Fibroblast of gingiva (primary cell): ENCODE data around the gene DISC1.

Experiments used
- DNase-seq: peaks from one replicate; pipeline ENCODE4 v3.0.0-alpha.2; 2011; ENCODE audit warnings: low read depth

Gene DISC1

DNA sequence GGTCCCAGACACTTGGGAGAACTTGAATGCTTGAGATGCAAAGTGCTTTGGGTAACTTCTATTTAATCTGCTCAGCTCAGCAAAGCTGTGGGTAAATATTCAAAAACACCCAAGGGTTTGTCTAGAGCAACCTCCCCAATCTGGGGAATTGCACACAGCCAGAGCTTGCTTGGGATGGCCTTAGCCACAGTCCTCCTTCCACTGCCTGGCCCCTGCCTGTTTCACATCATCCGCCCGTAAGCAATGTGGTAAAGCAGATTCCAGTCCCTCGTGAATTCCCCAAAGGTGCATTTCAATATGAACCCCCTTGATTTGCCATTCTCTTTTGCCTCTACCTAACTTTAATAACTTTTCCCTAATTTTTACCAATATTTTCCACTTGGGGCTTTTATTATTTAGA, 418.1 kb downstream of the DISC1 start:
- no peak for DNase-seq

DNA sequence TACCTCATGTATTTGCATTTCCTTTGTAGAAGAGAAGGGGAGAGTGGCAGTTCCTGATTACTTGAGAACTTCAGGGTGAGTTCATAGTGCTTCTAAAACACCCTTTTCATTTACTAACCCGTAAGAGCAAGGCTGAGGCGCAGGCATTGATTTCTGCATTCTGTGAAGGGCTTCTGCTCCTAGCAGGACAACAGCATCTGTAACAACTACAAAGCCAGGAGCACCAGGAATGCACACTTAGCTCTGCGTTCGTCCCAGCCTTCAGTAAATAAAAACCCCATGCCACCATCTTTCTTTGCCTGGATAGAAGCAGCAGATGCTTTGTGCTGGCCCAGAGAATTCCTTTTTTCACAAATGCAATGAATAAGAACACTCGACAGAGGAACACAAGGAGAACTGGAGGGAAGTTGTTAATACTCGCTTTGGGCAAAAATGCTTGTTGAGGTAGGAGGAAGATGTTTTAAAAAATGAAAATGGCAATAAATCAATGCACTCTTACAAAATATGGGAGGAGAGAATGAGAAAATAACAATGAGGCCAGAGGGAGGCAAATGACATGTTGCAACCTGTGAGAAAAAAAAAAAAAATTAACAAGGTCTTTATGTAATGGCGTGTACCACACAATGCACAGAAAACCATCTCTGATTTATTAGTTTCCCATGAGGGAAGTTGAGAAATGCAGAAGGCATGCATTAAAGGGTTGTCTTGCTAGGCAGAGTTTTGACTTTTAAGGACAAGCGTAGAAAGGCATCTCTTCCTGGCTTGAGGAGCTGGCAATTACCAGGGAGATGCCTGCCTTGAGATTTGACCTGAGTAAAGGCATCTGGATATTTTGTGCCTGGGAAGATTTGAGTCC, 418.8 kb downstream of the DISC1 start:
- DNase-seq = no peak

- DNase-seq = no peak
Measured at GRCh38 chr1:232046451-232047306, 420.1 kb downstream of the DISC1 start.

- no peak for DNase-seq
Measured at GRCh38 chr1:232047473-232047872, 420.9 kb downstream of the DISC1 start.

- no peak for DNase-seq
Measured at GRCh38 chr1:232048481-232048880, 421.9 kb downstream of the DISC1 start.

- DNase-seq = no peak
Measured at GRCh38 chr1:232049335-232049734, 422.7 kb downstream of the DISC1 start.

- DNase-seq = no peak
Measured at GRCh38 chr1:232057217-232057895, 430.8 kb downstream of the DISC1 start.

DNA sequence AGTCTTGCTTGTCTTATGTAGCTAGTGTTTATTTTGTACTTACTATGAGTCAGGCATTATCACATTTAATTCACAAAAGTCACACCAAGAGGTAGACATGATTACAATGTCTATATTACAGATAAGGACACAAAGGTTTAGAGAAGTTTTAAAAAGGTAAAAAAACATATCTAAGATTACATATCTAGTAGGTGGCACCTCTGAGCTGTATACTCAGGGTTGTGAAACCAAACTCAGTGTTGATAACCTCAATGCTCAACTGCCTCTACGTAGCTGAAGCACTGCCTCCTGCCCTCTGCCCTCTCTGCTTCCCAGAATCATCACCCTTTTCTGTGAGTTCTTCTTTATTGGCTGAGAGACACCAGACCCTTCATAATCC, 431.3 kb downstream of the DISC1 start:
- DNase-seq = no peak

- no peak for DNase-seq
Measured at GRCh38 chr1:232059726-232060374, 433.3 kb downstream of the DISC1 start.

DNA sequence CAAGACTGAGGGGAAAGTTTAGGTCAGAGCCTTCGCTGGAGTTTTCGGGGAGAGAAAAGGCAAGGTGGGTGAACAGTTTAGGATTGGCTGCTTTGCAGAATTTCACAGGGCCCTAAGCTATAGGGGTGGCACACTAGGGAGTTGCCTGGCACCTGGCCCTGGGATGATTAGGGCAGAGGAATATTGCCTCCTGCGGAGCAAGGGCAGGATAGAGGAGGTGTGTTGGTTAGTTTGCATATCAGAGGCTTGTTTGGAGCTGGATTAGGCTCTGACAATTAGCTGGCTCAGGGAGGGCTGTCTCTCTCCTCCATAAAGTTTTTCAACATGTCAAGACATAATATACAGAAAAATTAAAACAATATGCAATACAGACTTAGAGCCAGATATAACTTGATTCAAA, 436.4 kb downstream of the DISC1 start:
- no peak for DNase-seq

GRCh38 chr1:232066521-232066920, 439.9 kb downstream of the DISC1 start:
- no peak for DNase-seq

DNA sequence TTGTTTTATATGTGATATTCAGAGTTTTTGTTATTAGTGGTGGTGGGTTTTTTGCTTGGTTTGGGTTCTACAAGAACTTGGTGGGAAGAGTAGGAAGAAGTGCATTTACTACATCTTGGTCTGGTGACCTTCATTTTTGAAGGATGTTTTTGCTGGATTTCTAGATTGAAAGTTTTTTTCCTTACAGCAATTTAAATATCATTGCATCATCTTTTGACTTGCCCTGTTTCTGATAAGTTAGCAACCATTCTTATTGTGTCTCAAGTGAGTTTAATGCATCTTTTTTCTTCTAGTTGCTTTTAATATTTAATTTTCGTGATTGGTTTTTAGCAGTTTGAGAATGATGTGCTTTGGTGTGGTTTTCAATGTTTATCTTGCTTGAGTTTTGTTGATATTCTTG, 447.7 kb downstream of the DISC1 start:
- no peak for DNase-seq

- no peak for DNase-seq
Measured at GRCh38 chr1:232077809-232078208, 451.2 kb downstream of the DISC1 start.

DNA sequence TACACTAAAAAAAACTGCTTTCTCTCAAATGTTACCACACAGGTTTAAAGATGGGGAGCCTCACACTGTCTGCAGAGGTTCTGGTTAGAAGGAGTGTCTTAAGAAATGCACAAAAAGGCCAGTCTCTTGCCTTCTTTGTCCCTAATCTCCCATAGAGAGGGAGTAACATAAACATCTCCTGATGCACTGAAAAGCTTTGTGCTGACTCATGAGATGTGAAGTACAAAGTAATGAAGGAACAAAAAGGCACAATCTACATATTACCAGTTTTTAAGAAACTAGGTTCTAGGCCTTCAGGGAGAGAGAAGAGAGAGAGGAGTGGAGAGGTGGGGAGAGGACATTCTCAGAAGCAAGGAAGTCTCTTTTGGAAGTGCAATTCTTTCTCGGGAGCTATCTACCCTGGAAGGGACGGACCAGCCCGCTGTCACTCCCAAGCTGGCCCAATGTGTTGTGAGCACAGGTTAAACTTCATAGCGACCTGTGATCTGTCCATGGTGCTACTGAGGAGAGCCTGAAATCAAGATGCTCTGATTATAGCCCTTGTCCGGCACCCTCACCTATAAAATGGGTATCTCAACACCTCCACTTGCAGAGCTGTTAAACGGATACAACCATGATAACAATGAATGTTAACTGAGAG, 458.1 kb downstream of the DISC1 start:
- no peak for DNase-seq

GRCh38 chr1:232090816-232091215, 464.2 kb downstream of the DISC1 start:
- DNase-seq = no peak
